H9 (cell line): ENCODE data around the gene MYO3A. TPM values are rescaled to one million over a fixed set of nuclear protein-coding genes. Genes with fewer than 3 reads are reported as not detected.

Experiments used
- DNase-seq: peaks from one replicate; pipeline ENCODE4 v3.0.0-alpha.2; 2017
- H2AFZ ChIP-seq: one replicate; pipeline ENCODE4 v1.6.1; 2013; ENCODE audit warnings: mild to moderate bottlenecking, low read length, control low read depth, moderate library complexity
- H2AK5ac ChIP-seq: 2 replicates; pipeline ENCODE4 v1.6.1; 2013; ENCODE audit warnings: low read length, control low read depth, mixed read lengths; ENCODE audit not compliant: insufficient read length
- H2BK120ac ChIP-seq: one replicate; pipeline ENCODE4 v1.6.1; 2013; ENCODE audit warnings: low read depth, mild to moderate bottlenecking, low read length, control low read depth, inconsistent platforms; ENCODE audit not compliant: poor library complexity, severe bottlenecking
- H2BK12ac ChIP-seq: 2 replicates; pipeline ENCODE4 v1.6.1; 2013; ENCODE audit warnings: low read length, control low read depth, mixed read lengths, low read depth; ENCODE audit not compliant: insufficient read length
- H2BK15ac ChIP-seq: 2 replicates; pipeline ENCODE4 v1.6.1; 2013; ENCODE audit warnings: low read depth, low read length, control low read depth
- H2BK20ac ChIP-seq: one replicate; pipeline ENCODE4 v1.6.1; 2013; ENCODE audit warnings: low read depth, mild to moderate bottlenecking, low read length, control low read depth, inconsistent platforms; ENCODE audit not compliant: poor library complexity, severe bottlenecking
- H2BK5ac ChIP-seq: 2 replicates; pipeline ENCODE4 v1.6.1; 2013; ENCODE audit warnings: low read length, control low read depth, mixed read lengths; ENCODE audit not compliant: insufficient read length
- H3K14ac ChIP-seq: 2 replicates; pipeline ENCODE4 v1.6.1; 2013; ENCODE audit warnings: low read length, control low read depth; ENCODE audit not compliant: insufficient read depth
- H3K18ac ChIP-seq: 2 replicates; pipeline ENCODE4 v1.6.1; 2013; ENCODE audit warnings: low read depth, mild to moderate bottlenecking, mixed read lengths, low read length, control low read depth; ENCODE audit not compliant: insufficient read length
- H3K23ac ChIP-seq: 2 replicates; pipeline ENCODE4 v1.6.1; 2013; ENCODE audit warnings: low read length, control low read depth, mixed read lengths, low read depth; ENCODE audit not compliant: insufficient read length
- H3K23me2 ChIP-seq: 2 replicates; pipeline ENCODE4 v1.6.1; 2013; ENCODE audit warnings: low read depth, mild to moderate bottlenecking, mixed read lengths, low read length, control low read depth; ENCODE audit not compliant: insufficient read length, poor library complexity, severe bottlenecking
- H3K27ac ChIP-seq: 2 replicates; pipeline ENCODE4 v1.5.1; 2013; ENCODE audit warnings: low read length, control low read depth, mixed read lengths, low read depth; ENCODE audit not compliant: insufficient read length
- H3K27me3 ChIP-seq: 2 replicates; pipeline ENCODE4 v1.6.1; 2013; ENCODE audit warnings: low read length, control low read depth, inconsistent platforms; ENCODE audit not compliant: insufficient read depth
- H3K4ac ChIP-seq: 2 replicates; pipeline ENCODE4 v1.6.1; 2013; ENCODE audit warnings: low read depth, mild to moderate bottlenecking, control low read depth, inconsistent platforms, low read length, moderate library complexity
- H3K4me1 ChIP-seq: 2 replicates; pipeline ENCODE4 v1.6.1; 2013; ENCODE audit warnings: low read length, control low read depth, inconsistent platforms; ENCODE audit not compliant: insufficient read depth
- H3K4me2 ChIP-seq: 2 replicates; pipeline ENCODE4 v1.6.1; 2013; ENCODE audit warnings: low read length, control low read depth, mixed read lengths; ENCODE audit not compliant: insufficient read length, insufficient read depth
- H3K56ac ChIP-seq: 2 replicates; pipeline ENCODE4 v1.6.1; 2013; ENCODE audit warnings: low read depth, mild to moderate bottlenecking, mixed read lengths, low read length, control low read depth; ENCODE audit not compliant: insufficient read length
- H3K79me1 ChIP-seq: 2 replicates; pipeline ENCODE4 v1.6.1; 2013; ENCODE audit warnings: low read depth, mild to moderate bottlenecking, moderate library complexity, low read length, control low read depth, inconsistent platforms; ENCODE audit not compliant: insufficient read depth, poor library complexity, severe bottlenecking
- H3K79me2 ChIP-seq: 2 replicates; pipeline ENCODE4 v1.6.1; 2013; ENCODE audit warnings: low read length, control low read depth, inconsistent platforms; ENCODE audit not compliant: insufficient read depth
- H3K9ac ChIP-seq: 2 replicates; pipeline ENCODE4 v1.6.1; 2013; ENCODE audit warnings: low read length, control low read depth, mixed read lengths; ENCODE audit not compliant: insufficient read length; ENCODE audit errors: extremely low read depth
- H3K9me3 ChIP-seq: one replicate; pipeline ENCODE4 v1.6.1; 2013; ENCODE audit warnings: low read depth, low read length, inconsistent platforms; ENCODE audit not compliant: control insufficient read depth
- H3T11ph ChIP-seq: one replicate; pipeline ENCODE4 v1.6.1; 2013; ENCODE audit warnings: mild to moderate bottlenecking, low read length, control low read depth, inconsistent platforms
- H4K20me1 ChIP-seq: one replicate; pipeline ENCODE4 v1.6.1; 2013; ENCODE audit not compliant: control insufficient read depth, insufficient read length, insufficient read depth
- H4K5ac ChIP-seq: 2 replicates; pipeline ENCODE4 v1.6.1; 2013; ENCODE audit warnings: low read depth, mild to moderate bottlenecking, mixed read lengths, low read length, control low read depth; ENCODE audit not compliant: insufficient read length
- H4K8ac ChIP-seq: replicated peaks from 2 replicates; pipeline ENCODE4 v1.6.1; 2013; ENCODE audit warnings: low read length, control low read depth, mixed read lengths, low read depth; ENCODE audit not compliant: insufficient read length
- H4K91ac ChIP-seq: 2 replicates; pipeline ENCODE4 v1.6.1; 2013; ENCODE audit warnings: low read depth, mild to moderate bottlenecking, moderate library complexity, mixed read lengths, low read length, control low read depth; ENCODE audit not compliant: insufficient read length
- H3K27ac Mint-ChIP-seq, 3 experiments: 2 replicates in 2 of 3; 3 replicates in 1 of 3; pipeline ENCODE4 v1.8.0; 2020 to 2021; ENCODE audit warnings: mixed read lengths in 3 of 3, mild to moderate bottlenecking in 1 of 3, moderate library complexity in 1 of 3
- H3K27me3 Mint-ChIP-seq: 2 replicates; pipeline ENCODE4 v1.8.0; 2021; ENCODE audit warnings: low read depth, mild to moderate bottlenecking, moderate library complexity, mixed read lengths
- H3K36me3 Mint-ChIP-seq, 3 experiments: 2 replicates in 2 of 3; 3 replicates in 1 of 3; pipeline ENCODE4 v1.8.0; 2020 to 2021; ENCODE audit warnings: low read depth in 3 of 3, mixed read lengths in 3 of 3; ENCODE audit not compliant: insufficient read depth in 1 of 3
- H3K4me1 Mint-ChIP-seq, 2 experiments: 2 replicates each; pipeline ENCODE4 v1.8.0; 2020; ENCODE audit warnings: mixed read lengths in 2 of 2
- H3K4me3 Mint-ChIP-seq, 2 experiments: 2 replicates in 1 of 2; 3 replicates in 1 of 2; pipeline ENCODE4 v1.8.0; 2020 to 2021; ENCODE audit warnings: mild to moderate bottlenecking in 2 of 2, mixed read lengths in 2 of 2, moderate library complexity in 1 of 2
- H3K9me3 Mint-ChIP-seq, 2 experiments: 2 replicates in 1 of 2; 3 replicates in 1 of 2; pipeline ENCODE4 v1.8.0; 2020; ENCODE audit warnings: mild to moderate bottlenecking in 2 of 2, mixed read lengths in 2 of 2, moderate library complexity in 1 of 2
- CTCF ChIP-seq: fragments of 200-600 bp; sonication (generic); conservative IDR thresholded peaks from 3 replicates; pipeline ENCODE4 v1.8.0; 2021; ENCODE audit warnings: antibody characterized with exemption, mild to moderate bottlenecking
- WGBS: extraction: QIAGEN DNeasy Blood & Tissue Kit; methylation state at CpG from one replicate; pipeline ENCODE4 v1.1.7; 2013; ENCODE audit warnings: missing lambda C conversion rate, low lambda C conversion rate, mixed read lengths; ENCODE audit not compliant: insufficient read length; ENCODE audit errors: extremely low coverage; 5-methylcytosine and 5-hydroxymethylcytosine counted together
- total RNA-seq: library from RNA; stranded (reverse); gene quantifications from 2 replicates; pipeline ENCODE4 v1.2.1, GENCODE V29; 2021

The MYO3A gene
- total RNA-seq, 1 experiment from 2014 or later: 4.3 TPM

DNA sequence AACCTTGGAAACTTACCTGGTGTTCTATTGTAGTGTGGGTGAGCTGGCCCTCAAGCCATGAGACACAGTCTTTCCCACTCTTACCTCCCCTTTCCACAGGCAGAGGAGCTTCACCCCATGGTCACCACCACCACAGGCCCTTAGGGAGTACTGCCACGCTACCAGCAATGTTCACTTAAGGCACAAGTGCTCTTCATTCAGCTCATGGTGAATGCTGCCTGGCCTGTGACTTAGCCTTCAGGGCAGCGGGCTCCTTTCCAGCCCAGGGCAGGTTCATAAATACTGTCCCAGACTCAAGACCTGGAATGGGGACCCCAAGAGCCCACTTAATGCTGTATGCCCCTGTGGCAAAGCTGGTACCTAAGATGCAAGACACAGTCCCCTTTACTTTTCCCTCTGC, 109.4 kb downstream of the MYO3A start:
- Histone ChIP-seq H3K18ac (no peak overlapping the region), H3K14ac (no peak overlapping the region), H3T11ph (no peak overlapping the region), H2AFZ (no peak overlapping the region), H2AK5ac (no peak overlapping the region), H4K91ac (no peak overlapping the region), H3K4me1 (no peaks in the 10 kb centered on the region), H3K23me2 (no peaks in the 10 kb centered on the region), H3K27me3 (no peaks in the 10 kb centered on the region), H3K23ac (no peak overlapping the region), H2BK12ac (no peak overlapping the region), H3K9ac (no peak overlapping the region), H3K4me2 (no peak overlapping the region), H4K8ac (no peak overlapping the region), H3K4ac (no peak overlapping the region), H3K79me2 (no peaks in the 10 kb centered on the region), H3K79me1 (no peaks in the 10 kb centered on the region), H2BK20ac (peak overlapping the region; percentile 94), H3K56ac (no peak overlapping the region), H3K9me3 (no peaks in the 10 kb centered on the region), H2BK5ac (no peak overlapping the region), H4K5ac (no peak overlapping the region), H3K27ac (no peak overlapping the region), H4K20me1 (no peaks in the 10 kb centered on the region), H2BK15ac (no peak overlapping the region), H2BK120ac (no peak overlapping the region)
- TF ChIP-seq CTCF: no peak
- WGBS: no CpG with 5 or more reads among the region's 2 CpGs
- Mint-ChIP-seq H3K4me1 (no peaks in the 10 kb centered on the region), H3K4me3 (no peak overlapping the region), H3K9me3 (peaks cover 0 to 2% of the 10 kb centered on the region in 2 experiments; a peak in 2 of 5 replicates), H3K27me3 (no peaks in the 10 kb centered on the region), H3K36me3 (peaks cover under 1 to 3% (median 1%) of the 10 kb centered on the region in 3 experiments; a peak in 2 of 7 replicates), H3K27ac (0 out of 7 replicates have a peak overlapping the region, but pooled peaks of 1 of the 3 experiments have one; percentile 91)
- no peak for DNase-seq
